IPS-20b (cell line): Measurements from ENCODE around the gene POU3F2.

Experiments used
- H3K27ac ChIP-seq: one replicate; pipeline ENCODE4 v1.5.1; 2013; ENCODE audit warnings: low read length
- H3K27me3 ChIP-seq: 2 replicates; pipeline ENCODE4 v1.6.1; 2013; ENCODE audit warnings: mild to moderate bottlenecking, low read length, inconsistent platforms; ENCODE audit not compliant: insufficient read depth
- H3K36me3 ChIP-seq: 2 replicates; pipeline ENCODE4 v1.6.1; 2013; ENCODE audit warnings: low read depth, mild to moderate bottlenecking, inconsistent platforms, low read length, moderate library complexity; ENCODE audit not compliant: insufficient read depth
- H3K4me1 ChIP-seq: 2 replicates; pipeline ENCODE4 v1.6.1; 2013; ENCODE audit warnings: mild to moderate bottlenecking, control low read depth, inconsistent platforms, low read length, moderate library complexity; ENCODE audit not compliant: insufficient read depth
- H3K4me3 ChIP-seq: 2 replicates; pipeline ENCODE4 v1.5.1; 2013; ENCODE audit warnings: mild to moderate bottlenecking, low read length, inconsistent platforms
- H3K9ac ChIP-seq: 2 replicates; pipeline ENCODE4 v1.6.1; 2013; ENCODE audit warnings: low read depth, mild to moderate bottlenecking, inconsistent platforms, low read length, moderate library complexity
- H3K9me3 ChIP-seq: 2 replicates; pipeline ENCODE4 v1.6.1; 2013; ENCODE audit warnings: mild to moderate bottlenecking, low read depth, low read length, inconsistent platforms; ENCODE audit not compliant: insufficient read depth

POU3F2 gene

GRCh38 chr6:98823428-98824161 is 10.8 kb upstream of the POU3F2 start:
- Histone ChIP-seq H3K4me3 (peak overlapping the region; percentile 78), H3K27ac (no peak overlapping the region), H3K4me1 (peaks cover 8% of the 10 kb centered on the region; the same call in 1 of the 2 replicates), H3K27me3 (peaks cover 80% of the 10 kb centered on the region), H3K9me3 (no peaks in the 10 kb centered on the region), H3K36me3 (no peaks in the 10 kb centered on the region), H3K9ac (peak overlapping the region; percentile 19; the same call in 1 of the 2 replicates)

- Histone ChIP-seq H3K4me1 (peaks cover 11% of the 10 kb centered on the region; the same call in 1 of the 2 replicates), H3K27ac (no peak overlapping the region), H3K36me3 (no peaks in the 10 kb centered on the region), H3K9ac (peak overlapping the region; percentile 19; the same call in 1 of the 2 replicates), H3K9me3 (no peaks in the 10 kb centered on the region), H3K4me3 (peak overlapping the region; percentile 78), H3K27me3 (peaks cover 87% of the 10 kb centered on the region)
Observed at GRCh38 chr6:98824162-98824901, 10.0 kb upstream of the POU3F2 start.

- peaks cover 13% of the 10 kb centered on the region; the same call in 1 of the 2 replicates for H3K4me1 ChIP-seq
- H3K36me3 ChIP-seq, result no peaks in the 10 kb centered on the region
- H3K4me3 ChIP-seq, result peak overlapping the region; percentile 78
- H3K9me3 ChIP-seq, result no peaks in the 10 kb centered on the region
- H3K27ac ChIP-seq, result no peak overlapping the region
- peaks cover 95% of the 10 kb centered on the region for H3K27me3 ChIP-seq
- H3K9ac ChIP-seq, result no peak overlapping the region; the same call in 1 of the 2 replicates
Observed at GRCh38 chr6:98824902-98825599, 9.3 kb upstream of the POU3F2 start.

GRCh38 chr6:98825600-98826230 is 8.7 kb upstream of the POU3F2 start:
- H3K36me3 ChIP-seq, result no peaks in the 10 kb centered on the region
- peaks cover 98% of the 10 kb centered on the region for H3K27me3 ChIP-seq
- peak overlapping the region; percentile 78 for H3K4me3 ChIP-seq
- no peak overlapping the region for H3K9ac ChIP-seq
- H3K9me3 ChIP-seq, result peaks cover under 1% of the 10 kb centered on the region; the same call in 1 of the 2 replicates
- peaks cover 14% of the 10 kb centered on the region for H3K4me1 ChIP-seq
- H3K27ac ChIP-seq, result no peak overlapping the region

- Histone ChIP-seq H3K27me3 (peaks cover 100% of the 10 kb centered on the region), H3K4me1 (peaks cover 20% of the 10 kb centered on the region), H3K9me3 (peaks cover 5% of the 10 kb centered on the region; the same call in 1 of the 2 replicates), H3K36me3 (no peaks in the 10 kb centered on the region), H3K9ac (peak overlapping the region; percentile 7; the same call in 1 of the 2 replicates), H3K4me3 (peak overlapping the region; percentile 55; the same call in 1 of the 2 replicates), H3K27ac (no peak overlapping the region)
Observed at GRCh38 chr6:98827295-98828159, 6.8 kb upstream of the POU3F2 start.

- H3K4me1 ChIP-seq, result peaks cover 20% of the 10 kb centered on the region
- peaks cover 100% of the 10 kb centered on the region for H3K27me3 ChIP-seq
Observed at GRCh38 chr6:98828211-98828788, 6.1 kb upstream of the POU3F2 start.

GRCh38 chr6:98828941-98829411 is 5.4 kb upstream of the POU3F2 start:
- Histone ChIP-seq H3K36me3 (no peaks in the 10 kb centered on the region), H3K27me3 (peaks cover 100% of the 10 kb centered on the region), H3K9ac (no peak overlapping the region), H3K4me1 (peaks cover 16% of the 10 kb centered on the region), H3K4me3 (peak overlapping the region; percentile 23; the same call in 1 of the 2 replicates), H3K9me3 (peaks cover 5% of the 10 kb centered on the region; the same call in 1 of the 2 replicates), H3K27ac (no peak overlapping the region)

More at GRCh38 chr6:98828211-98828788, 6.1 kb upstream of the POU3F2 start:
- Histone ChIP-seq H3K9ac (no peak overlapping the region), H3K4me3 (peak overlapping the region; percentile 55), H3K9me3 (peaks cover 5% of the 10 kb centered on the region; the same call in 1 of the 2 replicates), H3K27ac (no peak overlapping the region), H3K36me3 (no peaks in the 10 kb centered on the region)

GRCh38 chr6:98830146-98830545 is 4.2 kb upstream of the POU3F2 start:
- peaks cover 92% of the 10 kb centered on the region for H3K27me3 ChIP-seq
- H3K27ac ChIP-seq, result no peak overlapping the region

GRCh38 chr6:98831057-98831958 is 3.1 kb upstream of the POU3F2 start:
- H3K4me3 ChIP-seq, result peak overlapping the region; percentile 51
- H3K27me3 ChIP-seq, result peaks cover 92% of the 10 kb centered on the region
- H3K9me3 ChIP-seq, result peaks cover 5% of the 10 kb centered on the region; the same call in 1 of the 2 replicates

More at GRCh38 chr6:98830146-98830545, 4.2 kb upstream of the POU3F2 start:
- Histone ChIP-seq H3K4me3 (no peak overlapping the region), H3K36me3 (no peaks in the 10 kb centered on the region), H3K9ac (no peak overlapping the region), H3K4me1 (peaks cover 16% of the 10 kb centered on the region), H3K9me3 (peaks cover 5% of the 10 kb centered on the region; the same call in 1 of the 2 replicates)

More at GRCh38 chr6:98831057-98831958, 3.1 kb upstream of the POU3F2 start:
- H3K27ac ChIP-seq, result no peak overlapping the region
- H3K36me3 ChIP-seq, result no peaks in the 10 kb centered on the region
- peak overlapping the region; percentile 27; the same call in 1 of the 2 replicates for H3K9ac ChIP-seq
- H3K4me1 ChIP-seq, result peaks cover 12% of the 10 kb centered on the region
